IPS-18c (cell line): Measurements from ENCODE around the gene NUDT15.
A peak's percentile ranks its signal among the peaks of the same experiment; 100 is the strongest.
"Not testable (repeated sequence)": the region's sequence is repeated elsewhere in the genome, so short reads cannot be mapped to it uniquely, and the experiment has no call there.

Experiments
- H3K4me3 ChIP-seq: 2 replicates; pipeline ENCODE4 v1.7.0; 2013; ENCODE audit warnings: low read depth, mild to moderate bottlenecking, low read length, moderate library complexity; ENCODE audit not compliant: insufficient read depth
- H3K9me3 ChIP-seq: one replicate; pipeline ENCODE4 v1.6.1; 2013; ENCODE audit warnings: mild to moderate bottlenecking, low read length, moderate library complexity; ENCODE audit not compliant: control insufficient read depth, insufficient read depth

NUDT15 gene

DNA sequence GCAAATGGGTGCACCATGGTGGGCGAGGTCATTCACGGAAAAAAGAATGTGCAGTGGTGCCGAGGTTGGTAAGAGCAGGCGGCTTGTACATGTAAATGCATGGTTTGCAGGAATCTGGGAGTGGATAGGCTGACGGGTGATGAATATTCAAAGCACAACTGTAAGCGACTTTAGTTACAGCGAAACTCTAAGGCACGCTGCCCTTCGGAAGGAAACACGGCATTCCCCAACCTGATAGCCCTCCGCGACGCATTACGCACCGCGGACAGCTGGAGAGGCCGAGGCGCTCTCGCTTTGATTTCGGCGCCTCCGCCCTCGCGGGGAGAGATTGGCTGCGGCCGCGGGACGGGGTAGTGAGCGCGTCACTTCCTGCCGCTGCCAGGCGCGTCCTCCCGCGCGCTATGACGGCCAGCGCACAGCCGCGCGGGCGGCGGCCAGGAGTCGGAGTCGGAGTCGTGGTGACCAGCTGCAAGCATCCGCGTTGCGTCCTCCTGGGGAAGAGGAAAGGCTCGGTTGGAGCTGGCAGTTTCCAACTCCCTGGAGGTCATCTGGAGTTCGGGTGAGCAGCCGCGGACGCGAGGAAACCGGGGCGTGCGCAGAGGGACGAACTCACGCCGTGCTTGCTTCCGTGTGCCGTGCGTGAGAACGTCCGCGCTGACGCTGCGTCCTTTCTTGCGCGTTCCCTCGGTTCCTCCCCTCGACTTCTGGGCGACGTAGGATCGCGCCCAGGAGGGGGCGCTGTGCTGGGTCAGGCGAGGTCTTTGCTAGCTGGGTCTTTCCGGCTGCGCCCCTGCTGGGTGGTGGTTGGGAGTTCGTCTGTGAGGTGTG is at the start of gene NUDT15:
Gene NUDT15 (plus strand): TSS at position 381 of the 828 bp plus-strand sequence. CDS start 21 bp downstream, at position 402.
- Histone ChIP-seq H3K9me3 (peaks cover 3% of the 10 kb centered on the region), H3K4me3 (peak within 1 kb of the TSS; percentile 83)

DNA sequence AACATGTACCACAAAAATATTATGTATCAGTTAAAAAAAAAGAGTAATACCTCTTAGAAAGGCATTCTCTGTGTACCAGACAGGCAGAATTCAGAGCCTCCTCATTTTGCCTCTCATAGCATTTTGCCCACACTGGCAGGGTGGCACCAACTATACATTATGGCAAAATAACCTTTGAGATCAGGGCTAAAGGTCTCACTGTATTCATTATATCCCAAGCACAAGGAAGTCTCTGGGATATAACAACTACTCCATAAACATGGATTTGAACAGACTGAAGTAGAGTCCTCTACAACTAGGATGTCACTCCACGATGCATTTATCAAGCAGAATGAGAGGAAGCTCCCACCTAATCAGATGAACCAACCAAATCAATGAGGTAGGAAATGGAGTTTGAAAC is 47.1 kb upstream of the NUDT15 start:
- H3K9me3 ChIP-seq: no peaks in the 10 kb centered on the region
- H3K4me3 ChIP-seq: no peak overlapping the region

DNA sequence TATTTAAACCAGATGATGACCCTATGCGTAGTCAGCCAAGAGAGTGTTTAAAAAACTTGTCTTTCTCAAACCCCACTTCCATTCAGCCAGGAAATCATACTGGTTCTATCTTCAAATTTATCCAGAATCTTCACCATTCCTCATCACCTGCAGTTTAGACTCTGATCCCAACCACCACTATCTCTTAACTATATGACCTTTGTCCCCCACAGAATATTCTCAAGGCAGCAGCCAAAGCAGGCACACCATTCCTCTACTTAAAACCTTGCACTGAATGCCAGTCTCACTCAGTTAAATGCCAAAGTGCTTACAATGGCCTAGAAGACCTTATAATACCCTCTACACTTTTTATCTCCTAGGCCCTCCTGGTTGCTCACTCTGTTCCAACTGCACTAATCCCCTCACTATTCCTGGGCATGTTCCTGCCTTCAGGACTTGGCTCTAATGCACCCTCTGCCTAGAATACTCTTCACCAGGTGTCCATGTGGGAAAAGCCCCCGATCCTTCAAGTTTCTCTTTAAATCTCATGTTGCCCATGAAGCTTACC is 46.5 kb upstream of the NUDT15 start:
- Histone ChIP-seq H3K9me3 (no peaks in the 10 kb centered on the region), H3K4me3 (no peak overlapping the region)

GRCh38 chr13:47991859-47992258 is 45.7 kb upstream of the NUDT15 start:
- Histone ChIP-seq H3K4me3 (no peak overlapping the region), H3K9me3 (no peaks in the 10 kb centered on the region)

DNA sequence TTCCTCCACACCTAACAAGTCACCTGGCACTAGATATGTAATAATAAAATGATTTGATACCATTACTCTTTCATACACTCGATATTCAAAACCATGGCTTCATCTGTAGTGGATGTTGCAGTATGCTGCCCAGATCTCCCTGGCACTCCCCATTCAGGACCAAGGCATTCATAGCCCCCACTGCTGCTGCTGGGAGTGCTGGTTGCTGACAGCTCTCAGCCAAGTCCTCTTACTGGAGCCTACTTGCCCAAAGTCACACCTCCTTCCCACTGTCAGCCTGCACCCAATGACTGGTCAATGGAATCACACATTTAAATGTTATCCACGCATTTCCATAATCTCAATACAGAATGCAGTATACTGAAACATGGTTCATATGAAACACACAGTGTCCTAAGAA is 40.1 kb upstream of the NUDT15 start:
- H3K9me3 ChIP-seq: no peaks in the 10 kb centered on the region
- no peak overlapping the region for H3K4me3 ChIP-seq

- Histone ChIP-seq H3K9me3 (no peaks in the 10 kb centered on the region), H3K4me3 (peak overlapping the region; percentile 95)
Observed at GRCh38 chr13:47999973-48000372, 37.6 kb upstream of the NUDT15 start.

DNA sequence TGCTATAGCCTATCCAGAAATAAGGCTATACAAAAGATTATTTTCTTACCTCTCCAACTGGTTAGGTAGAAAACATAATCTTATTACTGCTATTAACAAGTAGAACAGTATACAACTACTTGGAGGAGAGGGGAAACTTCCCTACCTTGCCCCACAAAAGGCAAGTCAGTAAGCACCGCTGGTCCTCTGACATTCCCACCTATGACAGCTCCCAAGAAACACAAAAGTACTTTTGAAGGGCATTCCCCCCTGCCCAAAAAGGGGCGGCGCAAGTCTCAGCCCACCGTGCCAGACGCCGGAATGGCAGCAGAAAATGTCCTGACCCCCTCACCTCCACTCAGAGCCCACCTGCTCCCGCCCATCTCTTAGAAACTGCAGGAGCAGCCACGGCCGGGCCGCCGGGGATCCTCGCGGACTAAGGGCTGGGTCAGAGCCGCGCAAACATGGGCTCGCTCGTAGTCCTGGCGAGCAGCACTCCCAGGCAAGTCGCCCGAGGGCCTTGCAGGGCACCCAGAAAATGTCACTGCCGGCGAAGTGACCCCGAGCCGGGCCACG is 36.9 kb upstream of the NUDT15 start:
- H3K9me3 ChIP-seq: no peaks in the 10 kb centered on the region
- peak overlapping the region; percentile 95 for H3K4me3 ChIP-seq

DNA sequence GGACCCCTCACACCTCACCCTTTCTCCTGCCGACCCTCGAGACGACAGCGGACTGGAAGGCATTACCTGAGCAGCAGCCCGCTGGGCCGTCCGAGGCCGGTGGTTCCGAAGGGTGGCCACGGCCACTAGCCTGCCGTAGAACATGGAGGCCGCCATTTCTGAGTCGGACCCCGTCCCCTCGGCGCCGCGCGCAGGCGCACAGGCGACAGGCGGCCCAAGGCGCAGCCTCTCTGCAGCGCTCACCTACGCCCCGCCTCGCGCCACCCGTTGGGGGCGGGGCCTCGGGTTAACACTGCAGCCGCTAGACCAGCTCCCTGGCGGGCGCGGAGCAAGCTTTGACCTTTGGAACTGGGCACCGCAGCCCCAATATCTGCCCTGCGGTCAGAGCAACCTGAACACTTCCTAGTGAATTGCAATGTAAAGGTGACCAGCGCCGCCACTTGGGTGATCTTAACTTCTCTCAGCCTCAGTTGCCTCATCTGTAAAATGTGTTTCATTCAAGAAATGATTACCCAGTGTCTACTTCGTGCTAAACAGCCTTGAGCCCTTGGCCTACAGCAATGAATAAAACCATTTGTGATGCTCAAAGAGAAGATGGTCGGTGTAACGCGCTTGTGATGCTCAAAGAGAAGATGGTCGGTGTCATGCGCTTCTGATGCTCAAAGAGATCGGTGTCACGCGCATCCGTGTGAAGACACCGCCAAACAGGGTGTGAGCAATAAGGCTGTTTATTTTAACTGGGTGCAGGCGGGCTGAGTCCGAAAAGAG is 36.2 kb upstream of the NUDT15 start, which contains the start of gene SUCLA2:
Gene SUCLA2 (minus strand): TSS at position 160 of the 768 bp plus-strand sequence. CDS start 4 bp downstream, at position 156.
- peak within 1 kb of the TSS; percentile 95 for H3K4me3 ChIP-seq

GRCh38 chr13:48001999-48002398 is 35.5 kb upstream of the NUDT15 start:
- H3K4me3 ChIP-seq, H3K9me3 ChIP-seq: not testable (repeated sequence)

More for the DNA sequence above, 36.2 kb upstream of the NUDT15 start, which contains the start of gene SUCLA2:
- no peaks in the 10 kb centered on the region for H3K9me3 ChIP-seq

DNA sequence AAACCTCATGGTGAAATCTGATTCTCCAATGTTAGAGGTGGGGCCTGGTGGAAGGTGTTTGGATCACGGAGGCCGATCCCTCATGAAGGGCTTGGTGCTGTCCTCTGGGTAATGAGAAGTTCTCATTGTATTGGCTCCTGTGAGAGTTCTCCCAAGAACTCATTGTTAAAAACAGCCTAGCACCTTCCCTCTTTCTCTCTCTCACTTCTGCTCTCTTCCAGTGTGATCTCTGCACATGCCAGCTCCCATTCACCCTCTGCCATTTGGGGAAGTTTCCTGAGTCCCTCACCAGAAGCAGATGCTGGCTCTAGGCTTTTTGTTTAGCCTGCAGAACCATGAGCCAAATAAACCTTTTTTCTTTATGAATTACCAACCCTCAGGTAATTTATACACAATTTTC is 33.3 kb upstream of the NUDT15 start:
- Histone ChIP-seq H3K9me3 (no peaks in the 10 kb centered on the region), H3K4me3 (no peak overlapping the region)

DNA sequence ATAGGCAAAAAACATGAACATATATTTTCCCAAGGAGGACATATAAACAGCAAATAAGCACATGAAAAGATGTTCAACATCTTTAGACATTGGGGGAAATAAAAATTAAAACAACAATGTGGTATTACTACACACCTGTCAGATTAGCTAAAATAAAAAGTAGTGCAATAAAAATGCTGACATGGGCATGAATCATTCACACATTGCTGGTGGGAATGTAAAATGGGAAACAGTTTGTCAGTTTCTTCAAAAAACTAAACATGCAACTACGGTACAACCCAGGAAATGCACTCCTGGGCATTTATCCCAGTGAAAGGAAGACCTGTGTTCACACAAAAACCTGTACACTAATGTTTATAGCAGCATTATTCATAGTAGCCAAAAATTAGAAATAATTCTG is 31.1 kb upstream of the NUDT15 start:
- no peak overlapping the region for H3K4me3 ChIP-seq
- no peaks in the 10 kb centered on the region for H3K9me3 ChIP-seq

DNA sequence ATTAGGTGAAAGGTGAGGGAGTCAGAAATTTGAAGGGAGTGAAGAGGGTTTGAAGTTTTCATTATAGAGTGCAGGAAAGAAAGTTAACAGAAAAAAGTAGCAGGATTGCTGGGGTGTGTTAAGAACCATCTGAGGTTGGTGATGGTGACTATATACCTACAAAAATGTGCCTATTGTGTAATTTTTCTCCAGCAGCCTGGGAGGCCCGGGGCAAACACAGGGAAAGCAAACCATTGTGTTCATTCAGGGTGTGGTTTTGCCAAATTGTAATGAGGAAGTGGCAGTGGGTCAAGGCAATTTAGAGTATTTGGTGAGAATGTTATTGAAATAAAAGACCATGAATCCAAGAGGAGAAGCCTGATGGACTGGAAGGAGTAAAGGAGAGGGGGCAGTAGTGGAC is 28.2 kb upstream of the NUDT15 start:
- H3K4me3 ChIP-seq: no peak overlapping the region
- no peaks in the 10 kb centered on the region for H3K9me3 ChIP-seq

GRCh38 chr13:48010698-48011097 is 26.8 kb upstream of the NUDT15 start:
- no peak overlapping the region for H3K4me3 ChIP-seq
- H3K9me3 ChIP-seq: no peaks in the 10 kb centered on the region

DNA sequence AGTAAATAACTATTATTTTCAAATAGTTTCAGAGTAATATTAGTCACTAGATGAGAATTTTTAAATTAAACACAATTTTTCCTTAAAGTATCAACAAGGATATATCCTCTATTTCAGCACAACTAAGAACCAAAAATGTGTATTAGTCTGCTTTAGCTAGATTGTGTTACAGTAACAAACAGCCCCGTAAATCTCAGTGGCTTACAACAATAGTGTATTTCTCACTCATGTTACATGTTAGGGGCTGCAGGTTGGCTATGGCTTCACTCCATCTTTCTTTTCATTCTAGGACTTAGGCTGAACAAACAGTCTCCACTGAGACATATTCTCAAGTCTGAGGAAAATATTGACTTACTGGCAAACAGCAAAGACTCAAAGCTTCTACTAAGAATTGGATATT is 24.9 kb upstream of the NUDT15 start:
- Histone ChIP-seq H3K4me3 (no peak overlapping the region), H3K9me3 (no peaks in the 10 kb centered on the region)

DNA sequence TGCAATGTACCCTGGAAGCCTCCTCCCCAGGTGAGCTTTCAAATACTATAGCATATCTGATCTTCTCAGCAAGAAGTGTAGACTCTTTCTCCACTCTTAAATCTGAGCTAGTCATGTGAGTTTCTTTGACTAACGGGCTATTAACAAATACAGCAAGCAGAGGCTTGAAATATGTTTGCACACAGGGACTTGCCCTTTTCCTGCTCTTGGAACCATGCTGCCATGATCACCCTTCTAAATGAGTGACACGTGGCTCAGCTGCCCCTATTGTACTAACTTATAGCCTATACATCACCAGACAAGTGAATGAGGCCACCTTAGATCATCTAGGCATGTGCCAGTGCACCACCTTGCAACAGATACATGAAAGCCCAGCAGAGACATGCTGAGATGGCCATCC is 23.2 kb upstream of the NUDT15 start:
- H3K9me3 ChIP-seq: no peaks in the 10 kb centered on the region

DNA sequence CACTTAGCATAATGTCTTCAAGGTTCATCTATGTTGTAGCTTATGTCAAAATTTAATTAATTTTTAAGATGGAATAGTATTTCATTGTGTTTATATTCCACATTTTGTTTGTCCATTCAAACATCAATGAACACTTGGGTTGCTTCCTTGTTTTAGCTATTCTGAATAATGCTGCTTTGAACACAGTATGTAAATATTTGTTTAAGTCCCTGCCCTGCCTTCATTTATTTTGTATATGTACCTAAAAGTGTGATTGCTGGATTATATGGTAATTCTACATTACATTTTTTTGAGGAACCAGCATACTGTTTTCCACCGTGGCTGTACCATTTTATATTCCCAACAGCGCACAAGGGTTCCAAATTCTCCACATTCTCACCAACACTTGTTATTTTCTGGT is 18.9 kb upstream of the NUDT15 start:
- no peaks in the 10 kb centered on the region for H3K9me3 ChIP-seq
- no peak overlapping the region for H3K4me3 ChIP-seq

More for the DNA sequence above, 23.2 kb upstream of the NUDT15 start:
- H3K4me3 ChIP-seq: no peak overlapping the region

GRCh38 chr13:48019796-48020195 is 17.7 kb upstream of the NUDT15 start:
- no peaks in the 10 kb centered on the region for H3K9me3 ChIP-seq
- no peak overlapping the region for H3K4me3 ChIP-seq
